ENCODE results near the gene LRRK2.

Gene LRRK2

DNA sequence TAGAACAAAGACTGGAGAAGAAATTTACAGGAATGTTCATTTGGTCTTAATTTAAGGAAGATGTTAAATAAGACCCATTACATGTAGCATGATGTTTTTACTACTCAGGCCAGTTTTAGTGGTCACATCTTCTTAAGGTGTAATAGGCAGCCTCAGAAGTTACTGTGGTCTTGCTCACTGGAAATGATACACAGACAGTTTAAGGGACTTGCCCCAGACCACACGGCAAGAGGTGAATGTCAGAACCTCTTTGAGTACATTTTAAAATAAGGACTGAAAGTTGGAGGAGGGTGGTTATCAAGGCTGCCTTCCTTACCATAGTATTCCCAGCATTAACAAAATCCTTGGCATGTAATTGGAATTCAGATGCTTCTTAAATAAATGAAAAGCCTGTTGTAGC, 37.9 kb downstream of the LRRK2 start:
- no peak for TF ChIP-seq MYNN (tag by site-specific recombination; IDR thresholded peaks at IDR 0.05; ENCODE audit: borderline replicate concordance)
- TF ChIP-seq MEIS1 (CRISPR knock-in tag; IDR thresholded peaks at IDR 0.05; ENCODE audit: borderline replicate concordance) = no peak
- no peak for TF ChIP-seq YY1 (tag by site-specific recombination; IDR thresholded peaks at IDR 0.05)
- TF ChIP-seq ZNF174 (tag by site-specific recombination; IDR thresholded peaks at IDR 0.05) = no peak
- TF ChIP-seq, protein P1, sequence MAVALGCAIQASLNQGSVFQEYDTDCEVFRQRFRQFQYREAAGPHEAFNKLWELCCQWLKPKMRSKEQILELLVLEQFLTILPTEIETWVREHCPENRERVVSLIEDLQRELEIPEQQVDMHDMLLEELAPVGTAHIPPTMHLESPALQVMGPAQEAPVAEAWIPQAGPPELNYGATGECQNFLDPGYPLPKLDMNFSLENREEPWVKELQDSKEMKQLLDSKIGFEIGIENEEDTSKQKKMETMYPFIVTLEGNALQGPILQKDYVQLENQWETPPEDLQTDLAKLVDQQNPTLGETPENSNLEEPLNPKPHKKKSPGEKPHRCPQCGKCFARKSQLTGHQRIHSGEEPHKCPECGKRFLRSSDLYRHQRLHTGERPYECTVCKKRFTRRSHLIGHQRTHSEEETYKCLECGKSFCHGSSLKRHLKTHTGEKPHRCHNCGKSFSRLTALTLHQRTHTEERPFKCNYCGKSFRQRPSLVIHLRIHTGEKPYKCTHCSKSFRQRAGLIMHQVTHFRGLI (tag by site-specific recombination; IDR thresholded peaks at IDR 0.05) = no peak
- TF ChIP-seq, protein P2, sequence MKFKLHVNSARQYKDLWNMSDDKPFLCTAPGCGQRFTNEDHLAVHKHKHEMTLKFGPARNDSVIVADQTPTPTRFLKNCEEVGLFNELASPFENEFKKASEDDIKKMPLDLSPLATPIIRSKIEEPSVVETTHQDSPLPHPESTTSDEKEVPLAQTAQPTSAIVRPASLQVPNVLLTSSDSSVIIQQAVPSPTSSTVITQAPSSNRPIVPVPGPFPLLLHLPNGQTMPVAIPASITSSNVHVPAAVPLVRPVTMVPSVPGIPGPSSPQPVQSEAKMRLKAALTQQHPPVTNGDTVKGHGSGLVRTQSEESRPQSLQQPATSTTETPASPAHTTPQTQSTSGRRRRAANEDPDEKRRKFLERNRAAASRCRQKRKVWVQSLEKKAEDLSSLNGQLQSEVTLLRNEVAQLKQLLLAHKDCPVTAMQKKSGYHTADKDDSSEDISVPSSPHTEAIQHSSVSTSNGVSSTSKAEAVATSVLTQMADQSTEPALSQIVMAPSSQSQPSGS (tag by site-specific recombination; IDR thresholded peaks at IDR 0.05; ENCODE audit: low read depth) = no peak
- no peak for TF ChIP-seq ZBTB7A (tag by site-specific recombination; IDR thresholded peaks at IDR 0.05; ENCODE audit: low read depth)
- TF ChIP-seq ZNF585B (tag by site-specific recombination; IDR thresholded peaks at IDR 0.05) = no peak
- TF ChIP-seq, protein P3, sequence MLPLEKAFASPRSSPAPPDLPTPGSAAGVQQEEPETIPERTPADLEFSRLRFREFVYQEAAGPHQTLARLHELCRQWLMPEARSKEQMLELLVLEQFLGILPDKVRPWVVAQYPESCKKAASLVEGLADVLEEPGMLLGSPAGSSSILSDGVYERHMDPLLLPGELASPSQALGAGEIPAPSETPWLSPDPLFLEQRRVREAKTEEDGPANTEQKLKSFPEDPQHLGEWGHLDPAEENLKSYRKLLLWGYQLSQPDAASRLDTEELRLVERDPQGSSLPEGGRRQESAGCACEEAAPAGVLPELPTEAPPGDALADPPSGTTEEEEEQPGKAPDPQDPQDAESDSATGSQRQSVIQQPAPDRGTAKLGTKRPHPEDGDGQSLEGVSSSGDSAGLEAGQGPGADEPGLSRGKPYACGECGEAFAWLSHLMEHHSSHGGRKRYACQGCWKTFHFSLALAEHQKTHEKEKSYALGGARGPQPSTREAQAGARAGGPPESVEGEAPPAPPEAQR (tag by site-specific recombination; IDR thresholded peaks at IDR 0.05) = no peak
- Histone ChIP-seq H3K36me3 (ENCODE audit: control insufficient read depth in 2 of 2, insufficient read depth in 1 of 2, low read length in 2 of 2) (no peaks in the 10 kb centered on the region), H3K4me3 (ENCODE audit: low read depth, low read length) (no peak overlapping the region), H3K9me3 (ENCODE audit: control insufficient read depth, insufficient read depth, low read depth, low read length) (no peaks in the 10 kb centered on the region), H3K27ac (ENCODE audit: extremely low read depth, low read depth, low read length) (no peak overlapping the region), H3K4me1 (ENCODE audit: control insufficient read depth, insufficient read depth, low read length) (no peaks in the 10 kb centered on the region)
- CTCF ChIA-PET = no interaction called here
- POLR2A ChIA-PET = no interaction called here

DNA sequence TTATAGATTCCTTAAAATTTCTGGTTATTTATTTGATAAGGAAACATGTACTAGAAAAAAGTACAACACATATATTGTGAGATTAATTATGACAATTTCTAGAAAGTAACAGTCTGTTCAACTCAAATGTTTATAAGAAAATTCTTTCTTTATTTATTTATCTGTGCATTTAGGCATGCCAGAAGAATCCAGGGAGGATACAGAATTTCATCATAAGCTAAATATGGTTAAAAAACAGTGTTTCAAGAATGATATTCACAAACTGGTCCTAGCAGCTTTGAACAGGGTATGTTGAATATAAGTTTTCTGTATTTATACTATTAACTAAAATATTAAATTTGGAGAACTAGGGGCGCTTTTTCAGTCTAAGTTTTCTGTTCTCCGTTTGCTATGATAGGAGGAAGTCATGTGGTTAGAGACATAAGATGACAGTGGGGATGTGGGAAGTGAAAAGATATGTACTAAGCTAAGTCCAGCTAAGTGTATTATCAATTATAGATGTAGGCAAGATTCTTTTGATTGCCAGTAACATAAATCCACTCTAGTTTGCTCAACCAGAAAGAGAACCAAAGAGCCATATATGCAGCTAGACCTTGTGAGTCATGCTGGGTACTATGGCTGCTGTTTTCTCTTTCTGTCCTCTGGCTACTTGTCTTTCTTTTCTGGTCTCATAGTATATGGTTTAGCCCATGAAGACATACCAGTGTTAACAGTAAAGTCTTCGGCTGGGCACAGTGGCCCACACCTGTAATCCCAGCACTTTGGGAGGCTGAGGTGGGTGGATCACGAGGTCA, 39.0 kb downstream of the LRRK2 start:
- ChIA-PET POLR2A (no interaction called here), CTCF (interaction anchor here (0.6 kb wide), 1 partner anchor 50 kb away, joined by 4 read pairs; no protein-coding TSS in a partner anchor)
- Histone ChIP-seq H3K27ac (ENCODE audit: extremely low read depth, low read depth, low read length) (no peak overlapping the region), H3K4me3 (ENCODE audit: low read depth, low read length) (no peak overlapping the region), H3K4me1 (ENCODE audit: control insufficient read depth, insufficient read depth, low read length) (no peaks in the 10 kb centered on the region), H3K36me3 (ENCODE audit: control insufficient read depth in 2 of 2, insufficient read depth in 1 of 2, low read length in 2 of 2) (no peaks in the 10 kb centered on the region), H3K9me3 (ENCODE audit: control insufficient read depth, insufficient read depth, low read depth, low read length) (no peaks in the 10 kb centered on the region)
- TF ChIP-seq ZNF473 (tag by site-specific recombination; IDR thresholded peaks at IDR 0.05) (no peak), BCL11A (tag by site-specific recombination; IDR thresholded peaks at IDR 0.05; ENCODE audit: low read depth) (no peak), ZNF529 (tag by site-specific recombination; IDR thresholded peaks at IDR 0.05; ENCODE audit: insufficient replicate concordance) (no peak), ZNF354C (tag by site-specific recombination; IDR thresholded peaks at IDR 0.05; ENCODE audit: borderline replicate concordance, low read depth) (no peak), ZNF239 (tag by site-specific recombination; IDR thresholded peaks at IDR 0.05) (no peak), GLI2 (tag by site-specific recombination; IDR thresholded peaks at IDR 0.05; ENCODE audit: borderline replicate concordance, low read depth) (no peak), ZNF112 (tag by site-specific recombination; IDR thresholded peaks at IDR 0.05) (no peak), ZNF623 (tag by site-specific recombination; IDR thresholded peaks at IDR 0.05) (no peak), ZNF610 (tag by site-specific recombination; IDR thresholded peaks at IDR 0.05; ENCODE audit: borderline replicate concordance) (no peak), ZNF398 (tag by site-specific recombination; IDR thresholded peaks at IDR 0.05) (no peak), ZNF2 (tag by site-specific recombination; IDR thresholded peaks at IDR 0.05) (no peak), SP7 (tag by site-specific recombination; IDR thresholded peaks at IDR 0.05) (no peak), ZNF747 (tag by site-specific recombination; IDR thresholded peaks at IDR 0.05) (no peak)
- TF ChIP-seq, protein P4, sequence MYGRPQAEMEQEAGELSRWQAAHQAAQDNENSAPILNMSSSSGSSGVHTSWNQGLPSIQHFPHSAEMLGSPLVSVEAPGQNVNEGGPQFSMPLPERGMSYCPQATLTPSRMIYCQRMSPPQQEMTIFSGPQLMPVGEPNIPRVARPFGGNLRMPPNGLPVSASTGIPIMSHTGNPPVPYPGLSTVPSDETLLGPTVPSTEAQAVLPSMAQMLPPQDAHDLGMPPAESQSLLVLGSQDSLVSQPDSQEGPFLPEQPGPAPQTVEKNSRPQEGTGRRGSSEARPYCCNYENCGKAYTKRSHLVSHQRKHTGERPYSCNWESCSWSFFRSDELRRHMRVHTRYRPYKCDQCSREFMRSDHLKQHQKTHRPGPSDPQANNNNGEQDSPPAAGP (tag by site-specific recombination; IDR thresholded peaks at IDR 0.05) = no peak
- TF ChIP-seq, protein P5, sequence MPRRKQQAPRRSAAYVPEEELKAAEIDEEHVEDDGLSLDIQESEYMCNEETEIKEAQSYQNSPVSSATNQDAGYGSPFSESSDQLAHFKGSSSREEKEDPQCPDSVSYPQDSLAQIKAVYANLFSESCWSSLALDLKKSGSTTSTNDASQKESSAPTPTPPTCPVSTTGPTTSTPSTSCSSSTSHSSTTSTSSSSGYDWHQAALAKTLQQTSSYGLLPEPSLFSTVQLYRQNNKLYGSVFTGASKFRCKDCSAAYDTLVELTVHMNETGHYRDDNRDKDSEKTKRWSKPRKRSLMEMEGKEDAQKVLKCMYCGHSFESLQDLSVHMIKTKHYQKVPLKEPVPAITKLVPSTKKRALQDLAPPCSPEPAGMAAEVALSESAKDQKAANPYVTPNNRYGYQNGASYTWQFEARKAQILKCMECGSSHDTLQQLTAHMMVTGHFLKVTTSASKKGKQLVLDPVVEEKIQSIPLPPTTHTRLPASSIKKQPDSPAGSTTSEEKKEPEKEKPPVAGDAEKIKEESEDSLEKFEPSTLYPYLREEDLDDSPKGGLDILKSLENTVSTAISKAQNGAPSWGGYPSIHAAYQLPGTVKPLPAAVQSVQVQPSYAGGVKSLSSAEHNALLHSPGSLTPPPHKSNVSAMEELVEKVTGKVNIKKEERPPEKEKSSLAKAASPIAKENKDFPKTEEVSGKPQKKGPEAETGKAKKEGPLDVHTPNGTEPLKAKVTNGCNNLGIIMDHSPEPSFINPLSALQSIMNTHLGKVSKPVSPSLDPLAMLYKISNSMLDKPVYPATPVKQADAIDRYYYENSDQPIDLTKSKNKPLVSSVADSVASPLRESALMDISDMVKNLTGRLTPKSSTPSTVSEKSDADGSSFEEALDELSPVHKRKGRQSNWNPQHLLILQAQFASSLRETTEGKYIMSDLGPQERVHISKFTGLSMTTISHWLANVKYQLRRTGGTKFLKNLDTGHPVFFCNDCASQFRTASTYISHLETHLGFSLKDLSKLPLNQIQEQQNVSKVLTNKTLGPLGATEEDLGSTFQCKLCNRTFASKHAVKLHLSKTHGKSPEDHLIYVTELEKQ (tag by site-specific recombination; IDR thresholded peaks at IDR 0.05; ENCODE audit: borderline replicate concordance) = no peak
